GM20431 (cell line): ENCODE measurements around the gene FMNL2.
"Not testable (repeated sequence)": the region's sequence is repeated elsewhere in the genome, so short reads cannot be mapped to it uniquely, and the experiment has no call there.

Source experiments
- in situ Hi-C: fragments of 300-500 bp; cut with MseI, MboI; formaldehyde crosslinking; loops from one replicate; pipeline ENCODE4 v1.15.0; 2020; ENCODE audit warnings: low sequenced_read_pairs; ENCODE audit not compliant: unreplicated experiment

The FMNL2 gene

GRCh38 chr2:152507907-152508306 is 172.9 kb downstream of the FMNL2 start:
- in situ Hi-C loops, result no loop called here

- in situ Hi-C loops, result no loop called here
Observed at GRCh38 chr2:152508446-152508845, 173.5 kb downstream of the FMNL2 start.

GRCh38 chr2:152509772-152510491 is 175.0 kb downstream of the FMNL2 start:
- in situ Hi-C loops, result no loop called here

GRCh38 chr2:152510621-152511020 is 175.6 kb downstream of the FMNL2 start:
- in situ Hi-C loops, result no loop called here

- in situ Hi-C loops, result no loop called here
Observed at GRCh38 chr2:152511981-152512380, 177.0 kb downstream of the FMNL2 start.

GRCh38 chr2:152513029-152513428 is 178.1 kb downstream of the FMNL2 start:
- in situ Hi-C loops, result no loop called here

GRCh38 chr2:152513681-152514080 is 178.7 kb downstream of the FMNL2 start:
- in situ Hi-C loops, result no loop called here

- in situ Hi-C loops, result no loop called here
Observed at GRCh38 chr2:152518034-152518433, 183.1 kb downstream of the FMNL2 start.

GRCh38 chr2:152518641-152519580 is 183.9 kb downstream of the FMNL2 start:
- in situ Hi-C loops, result no loop called here

GRCh38 chr2:152519581-152519952 is 184.6 kb downstream of the FMNL2 start:
- in situ Hi-C loops, result no loop called here

GRCh38 chr2:152520759-152521158 is 185.8 kb downstream of the FMNL2 start:
- in situ Hi-C loops, result no loop called here

GRCh38 chr2:152522446-152522845 is 187.5 kb downstream of the FMNL2 start:
- in situ Hi-C loops, result not testable (repeated sequence)

- in situ Hi-C loops, result no loop called here
Observed at GRCh38 chr2:152523091-152523490, 188.1 kb downstream of the FMNL2 start.

GRCh38 chr2:152525277-152525838 is 190.4 kb downstream of the FMNL2 start:
- in situ Hi-C loops, result no loop called here

- in situ Hi-C loops, result no loop called here
Observed at GRCh38 chr2:152529420-152530115, 194.6 kb downstream of the FMNL2 start.

- in situ Hi-C loops, result no loop called here
Observed at GRCh38 chr2:152532241-152532640, 197.3 kb downstream of the FMNL2 start.

GRCh38 chr2:152534460-152535135 is 199.6 kb downstream of the FMNL2 start:
- in situ Hi-C loops, result no loop called here

- in situ Hi-C loops, result no loop called here
Observed at GRCh38 chr2:152537081-152537651, 202.2 kb downstream of the FMNL2 start.

- in situ Hi-C loops, result no loop called here
Observed at GRCh38 chr2:152539424-152539823, 204.4 kb downstream of the FMNL2 start.
